ENCODE results near the gene CAPN14. TPM values are rescaled to one million over a fixed set of nuclear protein-coding genes. Genes with fewer than 3 reads are reported as not detected.

The CAPN14 gene
- total RNA-seq, 1 donor from 2014 or later: 0.24 TPM

DNA sequence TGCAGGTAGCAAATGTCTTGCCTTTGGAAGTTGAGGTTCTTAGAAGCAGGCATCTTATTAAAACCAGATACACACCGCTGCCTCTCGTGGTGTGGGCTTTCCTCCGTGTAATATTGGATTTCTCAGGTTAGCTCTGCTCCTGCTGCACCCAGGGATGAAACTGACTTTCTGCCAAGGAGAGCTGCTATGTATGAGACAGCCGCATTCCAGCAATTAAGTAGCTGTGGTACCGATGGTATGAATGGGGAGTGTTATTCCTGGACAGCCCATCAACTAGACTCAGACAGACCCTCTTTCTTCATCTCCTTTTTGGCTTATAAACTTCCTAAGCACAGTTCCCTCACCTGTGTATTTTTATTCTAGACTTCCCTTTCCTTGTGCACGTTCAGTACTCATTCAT is 9.8 kb upstream of the CAPN14 start:
- DNase-seq (ENCODE audit: extremely low spot score, unreplicated experiment): peak; percentile 11
- Mint-ChIP-seq H3K9me3 (ENCODE audit: unreplicated experiment) (no peaks in the 10 kb centered on the region), H3K36me3 (ENCODE audit: unreplicated experiment) (no peaks in the 10 kb centered on the region), H3K27me3 (ENCODE audit: unreplicated experiment) (peaks cover 74% of the 10 kb centered on the region), H3K4me3 (ENCODE audit: unreplicated experiment) (no peak overlapping the region), H3K27ac (ENCODE audit: unreplicated experiment) (no peak overlapping the region), H3K4me1 (ENCODE audit: unreplicated experiment) (no peaks in the 10 kb centered on the region)
- TF ChIP-seq, protein P1, sequence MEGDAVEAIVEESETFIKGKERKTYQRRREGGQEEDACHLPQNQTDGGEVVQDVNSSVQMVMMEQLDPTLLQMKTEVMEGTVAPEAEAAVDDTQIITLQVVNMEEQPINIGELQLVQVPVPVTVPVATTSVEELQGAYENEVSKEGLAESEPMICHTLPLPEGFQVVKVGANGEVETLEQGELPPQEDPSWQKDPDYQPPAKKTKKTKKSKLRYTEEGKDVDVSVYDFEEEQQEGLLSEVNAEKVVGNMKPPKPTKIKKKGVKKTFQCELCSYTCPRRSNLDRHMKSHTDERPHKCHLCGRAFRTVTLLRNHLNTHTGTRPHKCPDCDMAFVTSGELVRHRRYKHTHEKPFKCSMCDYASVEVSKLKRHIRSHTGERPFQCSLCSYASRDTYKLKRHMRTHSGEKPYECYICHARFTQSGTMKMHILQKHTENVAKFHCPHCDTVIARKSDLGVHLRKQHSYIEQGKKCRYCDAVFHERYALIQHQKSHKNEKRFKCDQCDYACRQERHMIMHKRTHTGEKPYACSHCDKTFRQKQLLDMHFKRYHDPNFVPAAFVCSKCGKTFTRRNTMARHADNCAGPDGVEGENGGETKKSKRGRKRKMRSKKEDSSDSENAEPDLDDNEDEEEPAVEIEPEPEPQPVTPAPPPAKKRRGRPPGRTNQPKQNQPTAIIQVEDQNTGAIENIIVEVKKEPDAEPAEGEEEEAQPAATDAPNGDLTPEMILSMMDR (IDR thresholded peaks at IDR 0.05): no peak

DNA sequence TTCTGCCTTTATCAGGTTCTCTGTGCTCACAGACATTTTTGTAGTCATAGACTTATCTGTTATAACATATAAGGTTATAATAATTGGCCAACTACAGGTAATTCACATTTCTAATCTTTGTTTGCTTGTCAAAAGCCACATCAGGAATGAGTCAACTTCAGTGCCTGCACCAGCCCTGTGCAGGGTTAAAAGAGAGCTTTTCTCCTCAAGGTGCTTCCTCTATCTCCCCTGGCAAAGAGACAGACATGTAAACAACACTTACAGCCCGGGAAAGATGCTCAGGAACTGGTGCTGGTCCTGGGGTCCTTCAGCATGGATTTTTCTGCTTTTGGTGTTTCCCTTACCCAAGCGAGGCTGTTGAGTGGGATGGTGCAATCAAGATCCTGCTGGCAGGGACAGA is 9.0 kb upstream of the CAPN14 start:
- no peaks in the 10 kb centered on the region for H3K36me3 Mint-ChIP-seq (ENCODE audit: unreplicated experiment)
- TF ChIP-seq, protein P1 (IDR thresholded peaks at IDR 0.05): no peak
- no peak for DNase-seq (ENCODE audit: extremely low spot score, unreplicated experiment)
- no peak overlapping the region for H3K27ac Mint-ChIP-seq (ENCODE audit: unreplicated experiment)
- no peak overlapping the region for H3K4me3 Mint-ChIP-seq (ENCODE audit: unreplicated experiment)
- no peaks in the 10 kb centered on the region for H3K4me1 Mint-ChIP-seq (ENCODE audit: unreplicated experiment)
- peaks cover 74% of the 10 kb centered on the region for H3K27me3 Mint-ChIP-seq (ENCODE audit: unreplicated experiment)
- H3K9me3 Mint-ChIP-seq (ENCODE audit: unreplicated experiment): no peaks in the 10 kb centered on the region

DNA sequence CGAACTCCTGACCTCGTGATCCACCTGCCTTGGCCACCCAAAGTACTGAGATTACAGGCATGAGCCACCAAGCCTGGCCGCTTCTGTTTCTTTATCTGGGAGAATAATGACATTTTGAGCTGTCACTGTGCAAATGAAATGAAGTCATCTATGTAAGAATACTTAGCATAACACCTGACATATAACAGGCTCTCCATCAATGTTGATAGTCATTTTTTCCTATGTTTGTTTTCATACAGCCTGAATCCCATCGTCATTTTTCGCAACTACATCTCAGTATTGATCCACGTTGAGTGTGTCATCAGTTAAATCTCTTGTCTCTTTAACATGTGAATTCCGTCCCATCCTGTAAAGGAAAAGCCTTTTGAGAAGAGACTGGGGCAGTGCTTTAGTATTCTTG is 6.4 kb upstream of the CAPN14 start:
- H3K9me3 Mint-ChIP-seq (ENCODE audit: unreplicated experiment): no peaks in the 10 kb centered on the region
- H3K27me3 Mint-ChIP-seq (ENCODE audit: unreplicated experiment): peaks cover 72% of the 10 kb centered on the region
- no peak for DNase-seq (ENCODE audit: extremely low spot score, unreplicated experiment)
- TF ChIP-seq, protein P1 (IDR thresholded peaks at IDR 0.05): no peak
- H3K4me3 Mint-ChIP-seq (ENCODE audit: unreplicated experiment): no peak overlapping the region
- H3K36me3 Mint-ChIP-seq (ENCODE audit: unreplicated experiment): no peaks in the 10 kb centered on the region
- H3K27ac Mint-ChIP-seq (ENCODE audit: unreplicated experiment): no peak overlapping the region
- H3K4me1 Mint-ChIP-seq (ENCODE audit: unreplicated experiment): no peaks in the 10 kb centered on the region

DNA sequence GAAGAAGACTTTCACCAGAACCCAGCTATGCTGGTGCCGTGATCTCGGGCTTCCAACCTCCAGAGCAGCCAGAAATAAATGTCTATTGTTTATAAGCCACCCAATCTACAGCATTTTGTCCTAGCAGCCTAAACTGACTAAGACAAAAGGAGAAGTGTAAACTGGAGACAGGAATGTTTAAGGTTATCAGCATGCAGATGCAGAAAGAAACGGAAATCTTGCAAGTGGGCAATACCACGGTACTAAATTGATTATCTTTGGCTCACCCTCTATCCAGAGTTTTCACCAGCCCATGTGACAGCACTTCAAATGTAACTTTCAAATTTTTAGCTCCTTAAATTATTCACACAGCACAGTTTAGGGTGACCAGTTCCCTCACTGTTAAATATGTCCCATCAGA is 5.7 kb upstream of the CAPN14 start:
- no peaks in the 10 kb centered on the region for H3K36me3 Mint-ChIP-seq (ENCODE audit: unreplicated experiment)
- peaks cover 70% of the 10 kb centered on the region for H3K27me3 Mint-ChIP-seq (ENCODE audit: unreplicated experiment)
- H3K27ac Mint-ChIP-seq (ENCODE audit: unreplicated experiment): no peak overlapping the region

DNA sequence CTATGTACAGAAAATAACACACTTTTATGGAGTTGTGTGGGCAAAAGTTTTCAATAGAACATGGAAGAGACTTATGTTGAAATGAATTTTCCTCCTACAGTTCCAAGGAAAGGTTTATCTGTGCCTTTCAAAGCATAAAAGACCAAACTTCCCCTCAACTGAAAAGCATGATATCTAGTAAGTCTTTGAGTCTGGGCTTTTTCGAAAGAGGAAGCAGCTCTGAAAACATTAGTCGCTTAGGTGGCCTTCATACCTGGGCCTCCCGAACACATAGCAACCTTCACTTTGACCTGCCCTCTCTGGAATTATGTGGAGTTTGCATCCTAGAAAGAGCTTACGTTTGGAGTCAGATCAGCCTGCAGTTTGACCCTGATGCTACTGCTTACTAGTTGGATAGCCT is 4.8 kb upstream of the CAPN14 start:
- DNase-seq (ENCODE audit: extremely low spot score, unreplicated experiment): peak; percentile 13
- Mint-ChIP-seq H3K4me1 (ENCODE audit: unreplicated experiment) (no peaks in the 10 kb centered on the region), H3K36me3 (ENCODE audit: unreplicated experiment) (no peaks in the 10 kb centered on the region), H3K9me3 (ENCODE audit: unreplicated experiment) (no peaks in the 10 kb centered on the region), H3K27ac (ENCODE audit: unreplicated experiment) (no peak overlapping the region), H3K4me3 (ENCODE audit: unreplicated experiment) (no peak overlapping the region), H3K27me3 (ENCODE audit: unreplicated experiment) (peaks cover 61% of the 10 kb centered on the region)
- TF ChIP-seq, protein P1 (IDR thresholded peaks at IDR 0.05): no peak

More for the DNA sequence above, 5.7 kb upstream of the CAPN14 start:
- peak; percentile 13 for DNase-seq (ENCODE audit: extremely low spot score, unreplicated experiment)
- Mint-ChIP-seq H3K9me3 (ENCODE audit: unreplicated experiment) (no peaks in the 10 kb centered on the region), H3K4me3 (ENCODE audit: unreplicated experiment) (no peak overlapping the region), H3K4me1 (ENCODE audit: unreplicated experiment) (no peaks in the 10 kb centered on the region)
- TF ChIP-seq, protein P1 (IDR thresholded peaks at IDR 0.05): no peak
